ENCODE results near the gene ACRV1. TPM values are rescaled to one million over a fixed set of nuclear protein-coding genes. Genes with fewer than 3 reads are reported as not detected.

Gene ACRV1
- total RNA-seq, 1 experiment from 2014 or later = not detected

- Histone ChIP-seq H3K4me3 (no peak overlapping the region), H3K36me3 (no peaks in the 10 kb centered on the region), H3K27me3 (replicated peaks) (no peaks in the 10 kb centered on the region), H3K4me1 (replicated peaks) (no peaks in the 10 kb centered on the region), H3K9me3 (replicated peaks) (no peaks in the 10 kb centered on the region), H3K27ac (no peak overlapping the region)
- DNase-seq (ENCODE audit: low read depth in 1 of 2, low spot score in 2 of 2) = no peak
These were observed 810 bp downstream of the ACRV1 start for GRCh38 chr11:125679837-125680236.

DNA sequence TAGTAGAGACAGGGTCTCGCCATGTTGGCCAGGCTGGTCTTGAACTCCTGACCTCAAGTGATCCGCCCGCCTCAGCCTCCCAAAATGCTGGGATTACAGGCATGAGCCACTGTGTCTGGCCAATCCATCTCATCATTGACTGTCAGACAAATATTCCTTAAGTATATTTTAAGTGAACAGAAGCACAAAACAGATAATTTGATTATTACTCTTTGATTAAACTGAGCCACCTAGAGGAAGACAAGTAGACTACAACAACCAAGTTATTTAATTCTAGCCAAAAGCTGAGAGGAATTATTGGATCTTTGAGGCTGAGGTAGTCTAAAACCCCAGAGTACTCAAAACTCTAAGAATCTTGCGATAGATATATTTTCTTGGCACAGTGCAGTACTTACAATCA is 1.2 kb downstream of the ACRV1 start:
- H3K27me3 ChIP-seq (replicated peaks) = no peaks in the 10 kb centered on the region
- H3K27ac ChIP-seq = no peak overlapping the region
- no peaks in the 10 kb centered on the region for H3K36me3 ChIP-seq
- H3K4me1 ChIP-seq (replicated peaks) = no peaks in the 10 kb centered on the region
- H3K4me3 ChIP-seq = no peak overlapping the region
- no peak for DNase-seq (ENCODE audit: low read depth in 1 of 2, low spot score in 2 of 2)
- H3K9me3 ChIP-seq (replicated peaks) = no peaks in the 10 kb centered on the region

- H3K4me3 ChIP-seq = no peak overlapping the region
- no peaks in the 10 kb centered on the region for H3K36me3 ChIP-seq
- DNase-seq (ENCODE audit: low read depth in 1 of 2, low spot score in 2 of 2) = no peak
- H3K9me3 ChIP-seq (replicated peaks) = no peaks in the 10 kb centered on the region
- no peak overlapping the region for H3K27ac ChIP-seq
- no peaks in the 10 kb centered on the region for H3K4me1 ChIP-seq (replicated peaks)
- no peaks in the 10 kb centered on the region for H3K27me3 ChIP-seq (replicated peaks)
These were observed 5.5 kb downstream of the ACRV1 start for GRCh38 chr11:125675196-125675595.

GRCh38 chr11:125674210-125674609 is 6.4 kb downstream of the ACRV1 start:
- H3K4me3 ChIP-seq = no peak overlapping the region
- H3K9me3 ChIP-seq (replicated peaks) = no peaks in the 10 kb centered on the region
- DNase-seq (ENCODE audit: low read depth in 1 of 2, low spot score in 2 of 2) = no peak
- H3K27ac ChIP-seq = no peak overlapping the region
- H3K36me3 ChIP-seq = no peaks in the 10 kb centered on the region
- no peaks in the 10 kb centered on the region for H3K4me1 ChIP-seq (replicated peaks)
- H3K27me3 ChIP-seq (replicated peaks) = no peaks in the 10 kb centered on the region

DNA sequence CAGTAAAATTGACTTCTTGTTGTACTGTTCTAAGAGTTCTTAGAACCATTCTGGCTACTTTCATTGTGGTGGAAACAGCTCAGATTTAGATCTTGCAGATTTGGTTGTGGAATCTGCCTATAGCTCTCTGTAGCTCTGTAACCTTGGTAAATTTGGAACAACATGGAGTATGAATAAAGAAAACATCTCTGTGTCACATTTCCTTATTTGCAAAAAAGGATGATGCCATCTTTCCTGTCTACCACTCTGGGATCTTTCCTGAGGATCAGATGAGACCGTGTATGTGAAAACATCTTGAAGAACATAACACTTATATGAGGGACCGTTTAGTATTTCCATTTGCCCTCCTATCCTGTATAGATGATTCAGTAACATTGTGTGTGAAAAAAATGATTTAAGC is 9.1 kb downstream of the ACRV1 start:
- Histone ChIP-seq H3K4me1 (replicated peaks) (no peaks in the 10 kb centered on the region), H3K9me3 (replicated peaks) (no peaks in the 10 kb centered on the region), H3K27ac (no peak overlapping the region), H3K4me3 (no peak overlapping the region), H3K36me3 (no peaks in the 10 kb centered on the region), H3K27me3 (replicated peaks) (no peaks in the 10 kb centered on the region)
- no peak for DNase-seq (ENCODE audit: low read depth in 1 of 2, low spot score in 2 of 2)

GRCh38 chr11:125670172-125670571 is 10.5 kb downstream of the ACRV1 start:
- no peaks in the 10 kb centered on the region for H3K4me1 ChIP-seq (replicated peaks)
- DNase-seq (ENCODE audit: low read depth in 1 of 2, low spot score in 2 of 2) = no peak
- no peaks in the 10 kb centered on the region for H3K27me3 ChIP-seq (replicated peaks)
- no peaks in the 10 kb centered on the region for H3K36me3 ChIP-seq
- no peak overlapping the region for H3K4me3 ChIP-seq
- H3K27ac ChIP-seq = no peak overlapping the region
- no peaks in the 10 kb centered on the region for H3K9me3 ChIP-seq (replicated peaks)

DNA sequence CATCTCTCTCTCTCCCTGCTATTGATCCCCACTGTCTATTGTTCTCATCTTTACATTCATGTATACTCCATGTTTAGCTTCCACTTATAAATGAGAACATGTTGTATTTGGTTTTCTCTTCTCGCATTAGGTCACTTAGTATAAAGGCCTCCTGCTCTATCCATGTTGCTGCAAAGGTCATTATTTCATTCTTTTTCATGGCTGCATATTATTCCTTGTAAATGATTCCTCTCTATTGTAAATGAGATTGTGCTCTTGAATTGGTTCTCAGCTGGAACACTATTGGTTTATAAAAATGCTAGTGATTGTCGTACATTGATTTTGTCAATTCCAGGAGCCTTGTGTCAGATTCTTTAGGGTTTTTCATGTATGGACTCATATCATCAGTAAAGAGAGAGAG is 13.5 kb downstream of the ACRV1 start:
- Histone ChIP-seq H3K36me3 (peaks cover 2% of the 10 kb centered on the region; the same call in 1 of the 2 replicates), H3K27me3 (replicated peaks) (no peaks in the 10 kb centered on the region), H3K4me3 (no peak overlapping the region), H3K9me3 (replicated peaks) (no peaks in the 10 kb centered on the region), H3K27ac (no peak overlapping the region), H3K4me1 (replicated peaks) (no peaks in the 10 kb centered on the region)
- no peak for DNase-seq (ENCODE audit: low read depth in 1 of 2, low spot score in 2 of 2)

DNA sequence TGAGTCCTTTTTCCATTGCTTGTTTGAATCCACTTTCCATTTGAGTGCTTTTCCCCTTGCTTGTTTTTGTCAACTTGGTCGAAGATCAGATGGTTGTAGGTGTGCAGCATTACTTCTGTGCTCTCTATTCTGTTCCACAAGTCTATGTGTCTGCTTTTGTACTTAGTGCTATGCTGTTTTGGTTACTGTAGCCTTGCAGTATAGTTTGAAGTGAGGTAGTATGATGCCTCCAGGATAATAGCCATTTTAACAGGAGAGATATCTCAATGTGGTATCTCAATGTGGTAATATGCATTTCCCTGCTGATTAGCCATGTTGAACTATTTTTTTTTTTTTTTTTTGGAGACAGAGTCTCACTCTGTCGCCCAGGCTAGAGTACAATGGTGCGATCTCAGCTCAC is 16.7 kb downstream of the ACRV1 start:
- DNase-seq (ENCODE audit: low read depth in 1 of 2, low spot score in 2 of 2) = no peak
- H3K27ac ChIP-seq = no peak overlapping the region

DNA sequence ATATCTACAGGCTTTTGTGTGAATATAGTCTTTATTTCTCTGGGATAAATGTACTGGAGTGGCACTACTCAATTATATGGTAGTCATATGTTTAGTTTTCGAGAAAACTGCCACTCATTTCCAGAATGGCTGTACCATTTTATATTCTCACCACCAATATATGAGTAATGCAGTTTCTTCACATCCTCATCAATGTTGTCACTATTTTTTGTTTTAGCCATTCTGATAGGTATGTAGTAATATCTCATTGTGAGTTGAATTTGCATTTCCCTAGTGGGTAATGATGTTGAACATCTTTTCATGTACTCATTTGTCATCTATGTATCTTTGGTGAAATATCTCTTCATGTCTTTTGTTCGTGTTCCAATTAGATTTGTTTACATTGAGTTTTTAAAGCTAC is 18.0 kb downstream of the ACRV1 start:
- DNase-seq (ENCODE audit: low read depth in 1 of 2, low spot score in 2 of 2) = no peak
- Histone ChIP-seq H3K4me3 (no peak overlapping the region), H3K9me3 (replicated peaks) (no peaks in the 10 kb centered on the region), H3K27me3 (replicated peaks) (no peaks in the 10 kb centered on the region), H3K27ac (no peak overlapping the region), H3K36me3 (peaks cover 2% of the 10 kb centered on the region; the same call in 1 of the 2 replicates), H3K4me1 (replicated peaks) (no peaks in the 10 kb centered on the region)

More for the DNA sequence above, 16.7 kb downstream of the ACRV1 start:
- H3K36me3 ChIP-seq = peaks cover 2% of the 10 kb centered on the region; the same call in 1 of the 2 replicates
- H3K9me3 ChIP-seq (replicated peaks) = no peaks in the 10 kb centered on the region
- no peak overlapping the region for H3K4me3 ChIP-seq
- no peaks in the 10 kb centered on the region for H3K27me3 ChIP-seq (replicated peaks)
- no peaks in the 10 kb centered on the region for H3K4me1 ChIP-seq (replicated peaks)

GRCh38 chr11:125649465-125650166 is 31.0 kb downstream of the ACRV1 start:
- H3K9me3 ChIP-seq (replicated peaks) = no peaks in the 10 kb centered on the region
- H3K4me1 ChIP-seq (replicated peaks) = no peaks in the 10 kb centered on the region
- no peak for DNase-seq (ENCODE audit: low read depth in 1 of 2, low spot score in 2 of 2)
- H3K36me3 ChIP-seq = peaks cover 8% of the 10 kb centered on the region
- no peak overlapping the region for H3K27ac ChIP-seq
- H3K4me3 ChIP-seq = no peak overlapping the region
- no peaks in the 10 kb centered on the region for H3K27me3 ChIP-seq (replicated peaks)

DNA sequence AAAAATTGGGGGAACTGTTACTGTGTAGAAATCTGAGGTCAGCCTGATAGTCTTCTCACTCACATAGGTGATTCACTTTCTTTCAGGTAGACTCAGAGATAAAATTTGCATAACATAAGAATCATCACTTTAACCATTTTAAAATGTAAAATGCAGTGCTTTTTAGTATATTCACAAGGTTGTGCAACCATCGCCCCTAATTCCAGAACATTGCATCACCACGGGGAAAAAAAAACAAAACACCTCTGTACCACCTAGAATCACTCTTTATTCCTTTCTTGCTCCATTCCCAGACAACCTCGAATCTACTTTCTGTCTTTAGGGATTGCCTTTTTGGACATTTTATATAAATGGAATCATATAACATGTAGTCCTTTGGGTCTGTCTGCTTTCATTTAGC is 34.8 kb downstream of the ACRV1 start:
- Histone ChIP-seq H3K4me1 (replicated peaks) (no peaks in the 10 kb centered on the region), H3K27me3 (replicated peaks) (no peaks in the 10 kb centered on the region), H3K36me3 (peaks cover 15% of the 10 kb centered on the region), H3K4me3 (no peak overlapping the region), H3K9me3 (replicated peaks) (no peaks in the 10 kb centered on the region), H3K27ac (no peak overlapping the region)
- no peak for DNase-seq (ENCODE audit: low read depth in 1 of 2, low spot score in 2 of 2)

GRCh38 chr11:125638315-125638714 is 42.3 kb downstream of the ACRV1 start:
- Histone ChIP-seq H3K27ac (no peak overlapping the region), H3K27me3 (replicated peaks) (no peaks in the 10 kb centered on the region), H3K9me3 (replicated peaks) (no peaks in the 10 kb centered on the region), H3K36me3 (peaks cover 13% of the 10 kb centered on the region), H3K4me3 (no peak overlapping the region), H3K4me1 (replicated peaks) (no peaks in the 10 kb centered on the region)
- no peak for DNase-seq (ENCODE audit: low read depth in 1 of 2, low spot score in 2 of 2)

DNA sequence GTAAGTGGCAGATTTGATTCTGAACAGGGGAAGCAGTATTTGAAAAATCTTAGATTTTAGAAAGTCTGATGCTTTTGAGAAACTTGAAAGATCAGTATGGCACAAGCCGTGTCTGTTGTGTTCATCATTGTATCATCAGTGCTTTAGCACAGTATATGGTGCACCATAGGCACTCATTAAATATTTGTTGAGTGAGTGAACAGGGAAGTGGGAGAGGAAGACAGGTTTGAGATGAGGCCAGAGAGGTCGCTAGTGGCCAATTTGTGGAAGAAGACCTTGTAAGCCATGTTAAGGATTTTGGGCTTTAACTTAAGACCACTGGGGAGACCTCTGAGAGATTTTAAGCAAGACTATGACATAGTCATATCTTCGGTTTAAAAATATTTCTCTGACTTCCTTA is 42.8 kb downstream of the ACRV1 start:
- no peaks in the 10 kb centered on the region for H3K27me3 ChIP-seq (replicated peaks)
- H3K36me3 ChIP-seq = peaks cover 14% of the 10 kb centered on the region
- no peak overlapping the region for H3K27ac ChIP-seq
- no peak overlapping the region for H3K4me3 ChIP-seq
- H3K9me3 ChIP-seq (replicated peaks) = no peaks in the 10 kb centered on the region
- H3K4me1 ChIP-seq (replicated peaks) = no peaks in the 10 kb centered on the region
- no peak for DNase-seq (ENCODE audit: low read depth in 1 of 2, low spot score in 2 of 2)

DNA sequence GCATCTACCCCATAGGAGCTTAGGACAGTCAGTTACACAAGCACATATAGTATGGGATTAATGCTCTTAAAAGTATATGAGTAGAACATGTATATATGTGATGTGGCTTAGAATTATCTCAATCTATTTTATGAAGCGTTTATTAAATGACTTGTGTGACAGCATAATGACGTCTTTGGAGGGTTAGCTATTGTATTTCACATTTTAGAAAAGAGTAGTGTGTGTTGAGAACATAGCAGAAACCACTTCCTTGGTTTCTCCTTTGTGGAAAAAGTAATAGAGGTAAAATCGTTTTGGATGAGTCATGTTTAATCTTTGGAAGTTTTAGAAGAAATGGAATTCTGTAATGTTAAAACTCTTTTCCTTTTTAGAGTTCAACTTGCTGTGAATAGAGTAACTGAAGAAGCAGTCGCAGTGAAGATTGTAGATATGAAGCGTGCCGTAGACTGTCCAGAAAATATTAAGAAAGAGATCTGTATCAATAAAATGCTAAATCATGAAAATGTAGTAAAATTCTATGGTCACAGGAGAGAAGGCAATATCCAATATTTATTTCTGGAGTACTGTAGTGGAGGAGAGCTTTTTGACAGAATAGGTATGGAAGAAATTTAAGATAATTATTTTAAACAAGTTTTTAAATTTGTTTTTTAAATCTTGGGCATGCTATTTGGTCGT is 53.3 kb downstream of the ACRV1 start:
- no peaks in the 10 kb centered on the region for H3K9me3 ChIP-seq (replicated peaks)
- H3K4me1 ChIP-seq (replicated peaks) = peaks cover 15% of the 10 kb centered on the region
- H3K27me3 ChIP-seq (replicated peaks) = no peaks in the 10 kb centered on the region
- peak overlapping the region; percentile 83 for H3K27ac ChIP-seq
- H3K4me3 ChIP-seq = peak overlapping the region; percentile 50
- no peak for DNase-seq (ENCODE audit: low read depth in 1 of 2, low spot score in 2 of 2)
- peaks cover 14% of the 10 kb centered on the region for H3K36me3 ChIP-seq

Data from SJSA1 (cell line).